Right lobe of liver (tissue), 6 donors: ENCODE data around the gene BHLHE40. TPM values are rescaled to one million over a fixed set of nuclear protein-coding genes. Genes with fewer than 3 reads are reported as not detected.

ENCODE experiments used
- ATAC-seq, 4 donors: fragments of 200-7000 bp; cut with Tn5 transposase; one replicate each; pipeline ENCODE4 v1.9.1; 2020; ENCODE audit warnings: mild to moderate bottlenecking in 4 of 4, moderate library complexity in 4 of 4
- DNase-seq, 3 donors: peaks; one replicate each; pipeline ENCODE4 v3.0.0-alpha.2; 2020
- H3K27ac ChIP-seq, 3 donors: fragments of 200-600 bp; one replicate each; pipeline ENCODE4 v1.8.0; 2022
- H3K27me3 ChIP-seq, 2 donors: fragments of 200-600 bp; one replicate each; pipeline ENCODE4 v1.8.0; 2022
- H3K36me3 ChIP-seq, 4 donors: fragments of 200-600 bp; sonication (generic) in 1 of 4; one replicate each; pipeline versions ENCODE4 v1.5.1 to v1.8.0; 2017 to 2022; ENCODE audit warnings: control low read depth in 1 of 4
- H3K4me1 ChIP-seq, 4 donors: fragments of 200-600 bp; sonication (generic) in 1 of 4; one replicate each; pipeline versions ENCODE4 v1.5.1 to v1.8.0; 2017 to 2022; ENCODE audit warnings: control low read depth in 1 of 4
- H3K4me3 ChIP-seq, 3 donors: fragments of 200-600 bp; one replicate each; pipeline ENCODE4 v1.8.0; 2022
- H3K9me3 ChIP-seq, 4 donors: fragments of 200-600 bp; sonication (generic) in 1 of 4; one replicate each; pipeline versions ENCODE4 v1.5.1 to v1.8.0; 2017 to 2022; ENCODE audit warnings: control low read depth in 1 of 4
- POLR2A ChIP-seq: fragments of 450-650 bp; IDR thresholded peaks from one replicate; pipeline ENCODE4 v1.6.1; 2017; ENCODE audit warnings: antibody characterized with exemption, mild to moderate bottlenecking
- WGBS: methylation state at CpG from one replicate; pipeline ENCODE4 v1.1.6; 2018; ENCODE audit warnings: low coverage, low lambda C conversion rate; ENCODE audit not compliant: insufficient coverage; ENCODE audit errors: missing lambda C conversion rate; 5-methylcytosine and 5-hydroxymethylcytosine counted together
- intact Hi-C, 2 donors: fragments of 100-400 bp; cut with DNase I; formaldehyde crosslinking; loops; one replicate each; pipeline versions ENCODE4 v1.11.2 to v1.14.1; 2022
- total RNA-seq, 6 experiments: library from RNA; depleted of rRNA in 2 of 6; stranded (reverse); fragments of >200 nt in 2 of 6; fragmentation: NEBNext Ultra II Directional in 3 of 6; extraction: Animal tissue kit (Norgen Biotek cat#: 25700) in 3 of 6; gene quantifications; one replicate each; pipeline versions ENCODE4 v1.1.0 to v1.2.4, GENCODE V29; 2016 to 2023
- TF ChIP-seq, protein P1 (sequence below), 4 donors: fragments of 200-600 bp in 3 of 4; fragments of 450-650 bp in 1 of 4; IDR thresholded peaks; one replicate each; pipeline versions ENCODE4 v1.5.1 to v1.8.0; 2016 to 2022; ENCODE audit warnings: antibody characterized with exemption in 4 of 4, mild to moderate bottlenecking in 2 of 4
- donor health status: DM: no; HTN: yes; CAD: no.
- donor health status: DM: no; HTN: no; CAD: no.
- donor health status: DM: no; HTN: no; CAD: no.
- donor health status: DM: no; HTN: yes; CAD: no.
- donor health status: DM: no; HTN: yes; CAD: no.

Gene BHLHE40
- total RNA-seq, 6 experiments from 2014 or later, result 19.0 to 170 (median 57.7) TPM

DNA sequence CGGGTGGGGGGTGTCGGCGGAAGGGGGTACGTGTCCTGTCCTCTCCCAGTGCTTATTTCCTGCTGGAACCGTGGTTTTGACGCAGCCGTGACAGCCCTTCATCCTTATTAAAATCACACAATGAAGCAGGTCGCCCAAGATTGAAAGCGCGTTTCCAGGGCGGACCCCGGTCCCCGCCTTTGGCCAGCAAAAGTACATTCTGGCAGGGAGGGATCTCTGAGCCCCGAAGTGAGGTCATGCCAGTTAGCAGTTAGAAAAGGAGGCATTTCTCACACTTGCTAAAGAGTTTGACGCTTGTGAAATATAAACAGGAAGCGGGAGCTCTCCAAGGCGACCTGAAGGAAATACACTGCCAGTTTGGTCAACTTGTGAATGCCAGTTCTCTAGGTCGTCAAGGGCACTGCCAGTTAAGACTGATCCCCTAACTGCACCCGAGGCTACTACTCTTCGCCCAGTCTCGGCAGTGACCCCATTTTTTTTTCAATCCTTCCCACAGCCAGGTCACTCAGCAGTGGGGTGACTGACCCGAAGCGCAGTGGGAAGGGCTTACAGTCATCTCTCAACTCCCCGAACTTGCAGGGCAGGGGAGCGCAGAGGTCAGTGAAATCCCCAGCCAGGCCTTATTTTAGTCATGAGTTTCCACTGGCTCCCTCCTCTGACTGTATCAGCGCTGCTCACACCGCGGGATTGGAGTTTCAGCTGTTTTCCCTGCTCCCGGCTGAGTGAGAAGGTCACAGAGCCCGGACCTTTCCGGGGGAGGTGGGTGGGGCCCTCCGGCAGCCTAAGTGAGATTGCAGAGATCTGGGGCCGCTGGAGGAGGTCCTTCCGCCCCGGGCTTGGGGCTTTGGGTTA is 2.0 kb upstream of the BHLHE40 start:
- ATAC-seq (peak; percentile 27 to 50 (median 38)), DNase-seq (peak; percentile 90 to 93 (median 91))
- peak overlapping the region; percentile 93 to 100 (median 98) for H3K27ac ChIP-seq
- peak overlapping the region; percentile 45 to 92 (median 57) for H3K4me3 ChIP-seq
- peaks cover 0 to 21% (median 5%) of the 10 kb centered on the region in 4 donors for H3K4me1 ChIP-seq
- peak; percentile 66 for TF ChIP-seq POLR2A
- TF ChIP-seq, protein P1, sequence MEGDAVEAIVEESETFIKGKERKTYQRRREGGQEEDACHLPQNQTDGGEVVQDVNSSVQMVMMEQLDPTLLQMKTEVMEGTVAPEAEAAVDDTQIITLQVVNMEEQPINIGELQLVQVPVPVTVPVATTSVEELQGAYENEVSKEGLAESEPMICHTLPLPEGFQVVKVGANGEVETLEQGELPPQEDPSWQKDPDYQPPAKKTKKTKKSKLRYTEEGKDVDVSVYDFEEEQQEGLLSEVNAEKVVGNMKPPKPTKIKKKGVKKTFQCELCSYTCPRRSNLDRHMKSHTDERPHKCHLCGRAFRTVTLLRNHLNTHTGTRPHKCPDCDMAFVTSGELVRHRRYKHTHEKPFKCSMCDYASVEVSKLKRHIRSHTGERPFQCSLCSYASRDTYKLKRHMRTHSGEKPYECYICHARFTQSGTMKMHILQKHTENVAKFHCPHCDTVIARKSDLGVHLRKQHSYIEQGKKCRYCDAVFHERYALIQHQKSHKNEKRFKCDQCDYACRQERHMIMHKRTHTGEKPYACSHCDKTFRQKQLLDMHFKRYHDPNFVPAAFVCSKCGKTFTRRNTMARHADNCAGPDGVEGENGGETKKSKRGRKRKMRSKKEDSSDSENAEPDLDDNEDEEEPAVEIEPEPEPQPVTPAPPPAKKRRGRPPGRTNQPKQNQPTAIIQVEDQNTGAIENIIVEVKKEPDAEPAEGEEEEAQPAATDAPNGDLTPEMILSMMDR (IDR thresholded peaks at IDR 0.05), result peak in 1 of 4 donors; percentile 14
- no peaks in the 10 kb centered on the region for H3K9me3 ChIP-seq
- no peaks in the 10 kb centered on the region for H3K27me3 ChIP-seq
- intact Hi-C loops, result loop anchor here in 1 of 2 donors (10.0 kb wide), 1 partner anchor 242 kb away; no protein-coding TSS in a partner anchor
- H3K36me3 ChIP-seq, result peaks cover 0 to 12% (median 3%) of the 10 kb centered on the region in 4 donors
- WGBS, result 6% methylated on average over 23 of the region's 35 CpGs

DNA sequence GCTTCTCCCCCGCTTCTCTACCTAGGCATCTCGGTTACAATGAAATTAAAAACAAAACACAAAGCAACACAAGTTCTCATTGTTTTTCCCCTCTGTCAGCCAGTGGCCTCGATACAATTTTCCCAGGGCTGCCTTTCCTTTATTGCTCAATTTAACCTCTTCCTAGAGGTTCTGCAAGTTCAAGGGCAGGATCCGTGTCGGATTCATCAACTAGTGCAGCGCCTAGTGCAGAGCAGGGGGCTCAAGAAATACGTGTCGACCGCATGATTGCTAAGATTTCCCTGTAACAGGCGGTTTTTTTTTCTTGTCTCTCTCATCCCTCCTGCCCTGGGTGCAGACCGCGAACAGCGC is 1.4 kb upstream of the BHLHE40 start:
- Histone ChIP-seq H3K9me3 (no peaks in the 10 kb centered on the region), H3K27ac (peak overlapping the region; percentile 93 to 100 (median 98)), H3K36me3 (peaks cover under 1 to 14% (median 6%) of the 10 kb centered on the region in 4 donors), H3K4me1 (peaks cover 0 to 27% (median 6%) of the 10 kb centered on the region in 4 donors), H3K4me3 (peak overlapping the region; percentile 45 to 92 (median 57)), H3K27me3 (no peaks in the 10 kb centered on the region)
- intact Hi-C loops, result loop anchor here in 1 of 2 donors (10.0 kb wide), 1 partner anchor 243 kb away; no protein-coding TSS in a partner anchor
- DNase-seq (no peak), ATAC-seq (no peak)
- no peak for TF ChIP-seq POLR2A
- TF ChIP-seq, protein P1 (IDR thresholded peaks at IDR 0.05), result no peak
- 0% methylated on average over 13 of the region's 13 CpGs for WGBS

DNA sequence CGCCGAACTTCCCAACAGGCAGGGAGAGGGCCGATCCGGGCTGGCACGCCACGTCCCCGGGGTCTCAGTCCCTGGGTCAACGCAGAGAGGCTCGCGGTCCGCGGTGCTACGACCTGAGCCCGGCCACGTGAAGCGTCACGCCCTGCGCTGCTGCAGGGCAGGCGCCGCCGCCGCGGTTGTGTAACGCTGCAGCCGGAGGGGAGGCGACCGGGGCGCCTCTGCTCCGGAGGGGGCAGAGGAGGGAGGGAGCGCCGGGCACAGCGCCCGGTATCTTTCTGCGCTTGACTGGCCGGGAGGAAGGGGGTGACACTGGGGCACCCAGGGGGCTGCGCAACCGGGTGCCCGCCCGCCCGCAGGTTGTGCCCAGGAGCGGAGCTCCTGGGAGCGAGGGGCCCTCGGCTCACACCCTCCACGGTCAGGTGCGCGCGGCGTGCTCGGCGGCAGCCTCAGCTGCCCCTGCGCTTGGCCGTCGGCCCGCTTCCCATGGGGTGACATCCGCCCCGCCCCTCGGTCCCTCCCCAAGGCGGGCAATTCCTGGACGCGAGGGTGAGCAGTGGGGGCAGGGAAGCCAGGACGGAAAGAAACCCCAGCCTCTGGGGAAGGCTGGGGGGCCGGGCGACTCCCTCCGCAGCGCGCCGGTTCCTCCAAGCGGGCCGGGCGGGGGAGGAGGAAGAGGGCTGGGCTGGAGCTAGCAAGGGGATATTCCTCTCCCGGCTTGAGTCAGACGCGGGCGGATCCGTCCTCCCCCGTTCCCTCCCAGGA is 852 bp upstream of the BHLHE40 start:
- peaks cover 6 to 16% (median 10%) of the 10 kb centered on the region in 4 donors for H3K36me3 ChIP-seq
- intact Hi-C loops, result loop anchor here in 1 of 2 donors (10.0 kb wide), 1 partner anchor 244 kb away; no protein-coding TSS in a partner anchor
- H3K4me3 ChIP-seq, result peak overlapping the region; percentile 45 to 92 (median 57)
- no peaks in the 10 kb centered on the region for H3K27me3 ChIP-seq
- peak; percentile 83 for TF ChIP-seq POLR2A
- TF ChIP-seq, protein P1 (IDR thresholded peaks at IDR 0.05), result no peak
- ATAC-seq, result peak; percentile 56 to 71 (median 64)
- 0% methylated on average over 2 of the region's 76 CpGs for WGBS
- no peaks in the 10 kb centered on the region for H3K9me3 ChIP-seq
- peaks cover 0 to 33% (median 6%) of the 10 kb centered on the region in 4 donors for H3K4me1 ChIP-seq
- DNase-seq, result peak; percentile 97 to 99 (median 99)
- peak overlapping the region; percentile 93 to 100 (median 98) for H3K27ac ChIP-seq

DNA sequence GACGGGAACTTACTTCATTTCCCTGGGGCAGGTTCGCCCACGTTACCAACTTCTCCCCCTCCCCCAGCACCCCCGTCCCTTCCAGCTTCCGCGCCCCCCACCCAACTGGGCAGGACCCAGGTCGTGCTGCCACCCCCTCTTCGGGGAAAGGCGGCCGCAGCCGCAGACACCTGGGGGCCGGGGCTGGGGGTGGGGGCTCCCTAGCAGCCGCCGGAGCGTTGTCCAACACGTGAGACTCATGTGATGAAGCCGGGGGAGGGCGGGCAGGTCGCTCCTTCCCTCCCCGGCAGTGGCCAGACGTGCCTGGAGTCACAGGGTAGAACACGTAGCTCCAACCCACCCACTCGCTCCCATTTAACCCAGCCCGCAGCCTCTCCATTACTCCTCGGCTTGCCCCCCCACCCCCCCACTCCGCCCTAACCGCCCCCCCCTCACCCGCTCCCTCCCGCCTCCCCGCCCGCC is 240 bp upstream of the BHLHE40 start:
- peak; percentile 98 to 99 (median 99) for DNase-seq
- WGBS, result 0% methylated on average over 1 of the region's 31 CpGs
- intact Hi-C loops, result loop anchor here in 1 of 2 donors (10.0 kb wide), 1 partner anchor 244 kb away; no protein-coding TSS in a partner anchor
- Histone ChIP-seq H3K4me3 (peak overlapping the region; percentile 28 to 92 (median 76)), H3K27me3 (no peaks in the 10 kb centered on the region), H3K4me1 (peaks cover 0 to 37% (median 7%) of the 10 kb centered on the region in 4 donors), H3K27ac (peak overlapping the region; percentile 93 to 100 (median 98)), H3K9me3 (no peaks in the 10 kb centered on the region), H3K36me3 (peaks cover 8 to 17% (median 12%) of the 10 kb centered on the region in 4 donors)
- ATAC-seq, result peak; percentile 37 to 63 (median 52)
- TF ChIP-seq POLR2A, result no peak
- TF ChIP-seq, protein P1 (IDR thresholded peaks at IDR 0.05), result no peak
